Central memory CD4-positive, alpha-beta T cell (primary cell): ENCODE measurements around the gene ACTL10.

Experiments
- DNase-seq: peaks from one replicate; pipeline ENCODE4 v3.0.0; 2022

ACTL10 gene

DNA sequence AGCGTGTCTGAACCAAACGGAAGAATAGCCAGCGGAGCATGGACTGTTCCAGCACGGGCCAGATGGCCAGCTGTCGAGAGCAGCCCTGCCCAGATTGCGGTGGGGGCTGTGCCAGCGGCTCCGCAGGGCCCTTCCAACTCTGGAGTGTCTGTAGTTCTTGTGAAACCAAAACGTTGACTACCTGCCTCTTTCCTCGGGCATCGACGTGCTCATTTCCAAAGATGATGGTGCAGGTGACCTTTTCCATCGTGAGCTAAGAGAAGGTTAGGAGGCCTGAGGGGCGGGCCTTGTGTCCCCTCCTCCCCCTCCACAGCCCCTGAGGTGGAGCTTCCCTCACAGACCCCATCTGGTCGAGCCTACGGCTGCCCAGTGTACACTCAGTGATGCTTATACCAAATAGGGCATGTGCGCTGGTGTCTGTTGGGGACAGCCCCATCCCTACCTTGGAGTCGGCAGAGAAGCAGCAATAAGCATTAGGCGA, 17.5 kb upstream of the ACTL10 start:
- no peak for DNase-seq

- DNase-seq: no peak
Observed at GRCh38 chr20:33650111-33650752, 16.5 kb upstream of the ACTL10 start.

DNA sequence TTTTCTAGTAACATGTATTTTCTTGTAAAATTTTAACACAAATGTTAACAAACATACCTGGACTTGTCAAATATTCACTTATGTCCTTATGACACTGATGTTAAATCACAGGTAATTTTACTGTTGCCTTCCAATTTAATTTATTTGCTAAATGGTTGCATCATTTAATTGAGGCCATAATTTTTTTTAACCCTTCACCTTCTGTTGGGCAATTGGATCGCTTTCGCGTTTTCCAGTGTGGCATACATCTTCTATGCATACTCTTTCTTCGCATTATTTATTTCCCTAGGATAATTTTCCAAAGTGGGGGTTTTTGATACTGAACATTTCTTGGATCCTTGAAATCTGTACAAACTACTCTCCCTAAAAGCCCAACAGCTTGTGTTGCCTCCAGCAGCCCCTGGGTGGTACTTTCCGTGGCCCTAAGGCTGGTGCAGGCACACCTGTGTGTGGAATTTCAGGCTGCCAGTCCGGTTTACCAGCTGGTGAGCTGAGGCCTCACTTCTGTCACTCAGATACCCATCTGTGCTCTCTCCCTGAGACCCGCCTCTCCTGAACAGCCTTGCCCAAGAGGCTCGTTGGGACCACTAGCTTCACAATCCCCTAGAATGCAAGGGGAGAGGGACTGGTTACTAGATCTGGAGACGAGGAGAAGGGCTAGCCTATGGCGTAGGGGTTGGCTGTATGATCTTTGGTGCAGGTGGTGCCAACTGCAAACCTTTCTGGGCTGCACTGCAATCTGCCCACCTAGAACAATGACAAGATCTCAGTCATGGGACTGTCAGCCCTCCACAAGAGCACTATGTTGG, 15.8 kb upstream of the ACTL10 start:
- no peak for DNase-seq

- DNase-seq: no peak
Observed at GRCh38 chr20:33651562-33652048, 15.1 kb upstream of the ACTL10 start.

- DNase-seq: no peak
Observed at GRCh38 chr20:33653218-33653899, 13.4 kb upstream of the ACTL10 start.

GRCh38 chr20:33653900-33654596, 12.7 kb upstream of the ACTL10 start:
- DNase-seq: no peak

- no peak for DNase-seq
Observed at GRCh38 chr20:33654680-33655161, 12.0 kb upstream of the ACTL10 start.

DNA sequence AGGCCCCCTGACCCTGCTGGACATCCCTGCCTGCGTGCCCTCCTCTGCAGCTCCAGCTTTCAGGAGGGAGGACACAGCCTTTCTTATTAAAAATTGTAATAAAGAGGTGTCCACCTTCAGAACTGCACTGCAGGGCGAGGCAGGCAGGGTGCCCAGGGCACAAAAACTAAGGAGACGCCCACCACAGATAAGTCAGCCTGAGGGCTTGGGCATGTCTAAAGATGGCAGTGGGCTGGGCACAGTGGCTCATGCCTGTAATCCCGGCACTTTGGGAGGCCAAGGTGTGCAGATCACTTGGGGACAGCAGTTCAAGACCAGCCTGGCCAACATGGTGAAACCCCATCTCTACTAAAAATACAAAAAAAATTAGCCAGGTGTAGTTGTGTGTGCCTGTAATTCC, 11.6 kb upstream of the ACTL10 start:
- no peak for DNase-seq

DNA sequence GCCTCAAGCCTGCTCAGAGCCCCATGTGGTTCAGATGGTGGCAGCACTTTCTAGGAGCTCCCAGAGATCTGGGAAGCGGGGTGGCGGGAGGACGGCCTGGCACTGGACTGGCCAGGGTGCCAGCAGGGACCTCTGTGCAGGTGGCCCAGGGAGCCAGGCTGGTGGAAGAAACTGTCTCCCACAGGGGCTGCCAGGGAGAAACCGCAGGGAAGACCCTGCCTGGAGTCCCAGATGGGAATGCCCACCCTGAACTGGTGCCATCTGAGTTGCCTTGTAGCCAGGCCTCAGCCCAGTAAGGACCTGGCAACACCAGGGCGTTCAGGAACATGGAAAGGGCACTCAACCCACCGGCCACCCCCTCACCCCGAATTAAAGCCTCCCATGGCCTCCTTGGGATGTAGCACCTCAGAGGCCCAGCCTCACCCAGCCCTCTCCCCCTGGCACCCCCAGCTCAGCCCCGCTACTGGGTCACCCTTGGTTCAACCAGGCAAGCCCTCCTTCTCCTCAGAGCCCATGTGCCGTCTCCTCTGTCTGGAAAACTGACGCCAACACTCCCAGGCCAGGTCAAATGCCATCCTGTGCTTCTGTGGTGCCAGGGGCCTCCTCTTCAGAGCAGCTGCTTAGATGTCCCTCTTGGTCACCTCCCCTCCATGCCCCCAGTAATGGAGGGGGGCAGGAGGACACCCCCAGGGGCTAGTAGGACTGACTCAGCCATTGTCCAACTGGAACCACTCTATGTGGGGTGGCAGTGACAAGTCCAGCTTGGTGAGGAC, 10.5 kb upstream of the ACTL10 start:
- no peak for DNase-seq

- DNase-seq: no peak
Observed at GRCh38 chr20:33656783-33657703, 9.7 kb upstream of the ACTL10 start.

DNA sequence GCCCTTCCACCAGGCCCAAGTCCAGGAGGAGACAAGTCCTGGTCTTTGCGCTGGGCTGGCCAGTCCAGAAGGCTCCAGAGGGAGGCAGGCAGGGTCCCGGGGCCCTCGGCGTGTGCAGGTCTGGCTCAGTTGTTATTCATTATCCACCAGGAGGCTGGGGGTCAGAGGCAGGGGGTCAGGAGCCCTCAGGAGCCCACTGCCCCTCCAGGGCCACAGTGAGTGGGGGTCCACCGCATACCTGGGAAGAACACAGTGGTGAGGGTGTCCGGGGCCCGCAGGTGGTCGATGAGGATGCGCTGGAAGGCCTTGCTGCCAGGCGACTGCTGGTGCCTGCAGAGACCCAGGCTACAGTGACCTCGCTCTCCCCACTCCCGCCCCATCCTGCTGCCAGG, 9.0 kb upstream of the ACTL10 start:
- DNase-seq: no peak

DNA sequence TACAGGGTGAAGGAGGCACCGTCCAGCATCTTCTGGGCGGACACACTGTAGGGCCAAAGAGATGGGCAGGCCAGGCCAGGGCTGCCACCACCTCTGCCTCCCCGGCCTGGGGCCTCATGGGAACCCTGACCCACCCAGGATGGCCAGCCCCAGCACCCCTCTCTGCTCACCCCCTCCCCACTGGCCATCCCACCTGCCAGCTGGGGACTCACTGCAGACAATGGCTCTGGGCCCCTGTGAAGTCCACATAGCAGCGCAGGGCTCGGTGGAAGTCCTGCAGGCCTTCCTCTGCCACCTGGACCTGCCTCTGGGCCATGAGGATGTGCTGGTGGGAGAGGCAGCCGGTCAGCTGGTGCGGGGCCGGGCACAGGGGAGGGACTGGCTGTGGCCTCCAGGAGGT, 8.2 kb upstream of the ACTL10 start:
- DNase-seq: no peak

DNA sequence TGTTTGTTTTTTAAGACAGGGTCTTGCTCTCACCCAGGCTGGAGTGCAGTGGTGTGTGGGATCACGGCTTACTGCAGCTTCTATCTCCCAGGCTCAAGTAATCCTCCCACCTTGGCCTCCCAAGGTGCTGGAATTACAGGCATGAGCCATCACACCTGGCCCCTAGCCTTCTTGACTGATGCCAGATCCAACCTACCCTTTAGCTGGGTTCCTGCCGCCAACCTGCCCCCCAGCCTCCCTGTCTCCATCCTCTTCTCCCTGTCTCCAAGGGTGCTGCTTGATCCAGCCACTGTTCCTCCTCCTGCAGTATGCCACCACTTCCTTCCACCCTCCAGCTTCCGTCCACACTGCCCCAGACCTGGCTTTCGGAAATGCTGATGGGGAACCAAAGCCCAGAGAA, 7.8 kb upstream of the ACTL10 start:
- no peak for DNase-seq

DNA sequence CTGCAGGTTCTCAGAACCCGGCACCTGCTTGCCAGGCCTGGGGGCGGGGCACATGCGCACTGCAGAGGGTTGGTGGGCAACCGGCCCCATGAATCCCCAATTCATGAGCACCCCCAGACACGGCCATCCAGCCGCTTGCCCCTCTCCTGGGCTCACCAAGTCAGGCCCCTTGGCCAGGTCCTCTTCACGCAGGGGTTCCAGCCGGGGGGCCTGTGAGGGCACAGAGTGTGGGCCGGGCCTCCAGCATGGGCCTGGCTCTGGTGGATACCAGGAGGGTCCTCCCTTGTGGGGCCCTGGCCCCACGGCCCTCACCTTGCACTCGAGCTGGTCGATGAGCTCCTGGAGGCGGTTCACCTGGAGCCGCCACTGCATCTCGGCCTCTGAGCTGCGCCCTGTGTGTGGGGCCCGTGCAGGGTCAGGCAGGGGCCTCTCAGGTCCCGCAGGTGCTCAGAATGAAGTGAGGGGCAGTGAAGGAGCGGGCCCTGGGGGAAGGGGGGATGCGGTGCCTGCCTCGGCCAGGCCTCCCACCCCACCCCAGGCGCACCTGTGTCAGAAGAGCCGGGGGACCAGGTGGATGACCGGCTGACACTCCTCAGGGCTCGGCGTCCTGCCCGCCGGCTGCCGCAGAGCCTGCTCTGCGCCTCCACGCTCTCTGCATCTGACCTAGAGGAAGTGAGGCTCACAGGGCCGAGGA, 7.3 kb upstream of the ACTL10 start:
- no peak for DNase-seq

GRCh38 chr20:33660035-33660684, 6.6 kb upstream of the ACTL10 start:
- no peak for DNase-seq

- DNase-seq: no peak
Observed at GRCh38 chr20:33660685-33661058, 6.1 kb upstream of the ACTL10 start.

DNA sequence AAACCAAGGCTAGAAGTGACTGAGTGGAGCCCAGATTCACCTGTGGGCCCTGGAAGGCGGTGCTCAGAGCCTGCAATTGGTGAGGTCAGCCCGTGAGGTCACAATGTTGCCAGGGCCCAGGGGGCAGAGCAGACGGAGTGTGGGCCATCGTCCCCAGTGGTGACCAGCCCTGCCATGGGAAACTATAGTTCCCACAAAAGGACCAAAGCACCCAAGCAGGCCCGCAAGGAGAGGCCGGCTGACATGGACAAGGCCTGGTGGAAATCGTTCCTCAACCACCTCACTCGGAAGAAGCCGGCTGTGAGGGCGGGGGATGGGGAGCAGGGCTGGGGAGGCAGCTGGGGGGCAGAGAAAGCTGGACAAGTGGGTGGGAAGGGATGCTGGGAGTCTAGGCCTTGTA, 4.6 kb upstream of the ACTL10 start, which contains the start of gene C20orf144:
Gene C20orf144 (plus strand): TSS at position 156 of the 400 bp plus-strand sequence. CDS start 19 bp downstream, at position 175.
- DNase-seq: no peak

DNA sequence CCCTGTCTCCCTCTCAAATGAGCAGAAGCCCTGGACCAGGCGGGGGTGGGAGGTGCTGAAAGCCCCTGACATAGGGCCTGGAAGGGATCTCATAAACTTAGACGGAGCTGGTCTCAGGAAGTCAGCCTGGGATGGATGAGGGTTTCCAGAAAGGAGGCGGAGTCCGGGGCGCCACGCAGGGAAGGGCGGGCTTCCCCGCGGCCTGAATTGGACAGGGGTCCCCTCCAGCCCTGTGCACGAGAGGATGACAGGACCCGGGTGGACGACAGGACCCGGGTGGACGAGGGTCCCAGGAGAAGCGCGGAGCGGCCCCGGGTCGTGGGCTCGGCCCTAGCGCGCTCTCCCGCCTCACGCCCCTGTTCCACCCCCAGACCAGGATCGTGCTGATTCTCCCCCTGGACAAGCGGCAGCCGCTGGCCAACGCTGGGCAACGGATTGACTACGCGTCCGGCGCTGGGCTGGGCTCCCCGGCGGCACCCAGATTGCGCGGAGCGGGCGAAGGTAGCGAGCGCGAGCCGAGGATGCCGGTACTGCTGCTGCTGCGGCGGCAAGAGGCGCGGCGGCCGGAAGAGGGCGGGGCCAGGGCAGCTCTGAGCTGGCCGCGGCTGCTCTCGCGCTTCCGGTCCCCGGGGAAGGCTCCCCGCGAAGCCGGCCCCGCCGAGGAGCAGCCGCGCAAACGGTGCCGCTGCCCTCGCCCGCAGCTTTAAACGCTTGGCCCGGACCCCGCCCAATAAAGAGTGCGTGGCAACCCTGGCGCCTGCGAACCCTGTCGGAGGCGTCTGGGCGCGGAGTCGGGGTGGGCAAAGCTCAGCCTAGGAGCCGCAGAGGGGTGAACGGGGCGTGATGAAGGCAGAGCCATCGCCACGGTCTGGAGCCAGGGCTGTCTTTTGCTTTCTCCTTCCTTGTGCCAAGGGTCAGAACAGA, 3.3 kb upstream of the ACTL10 start:
- DNase-seq: peak; percentile 82
